Measurements from ENCODE around the gene MRI1.
A peak's percentile ranks its signal among the peaks of the same experiment; 100 is the strongest.

DNA sequence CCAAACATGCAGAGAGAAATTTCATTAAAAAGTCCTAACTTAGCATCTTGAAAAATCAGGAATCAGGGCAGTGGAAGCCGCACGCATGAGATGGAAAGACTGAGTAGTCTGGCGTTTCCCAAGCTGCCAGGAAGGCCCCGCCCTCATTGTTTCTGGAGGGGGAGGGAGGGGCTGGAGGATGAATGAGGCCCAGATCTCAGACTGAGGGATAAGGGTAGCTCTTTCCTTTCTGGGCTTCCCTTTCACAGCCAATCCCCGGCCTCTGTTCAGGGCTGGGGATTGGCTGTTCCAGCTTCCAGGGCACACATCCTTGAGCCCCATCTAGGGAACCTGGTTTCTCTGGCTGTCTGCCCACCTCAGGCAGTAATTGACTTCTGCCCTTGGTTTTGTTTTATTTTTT is 17.2 kb downstream of the MRI1 start:
- peak; percentile 45 to 77 (median 63) for TF ChIP-seq POLR2AphosphoS5 (IDR thresholded peaks at IDR 0.05)
- TF ChIP-seq, protein P1, sequence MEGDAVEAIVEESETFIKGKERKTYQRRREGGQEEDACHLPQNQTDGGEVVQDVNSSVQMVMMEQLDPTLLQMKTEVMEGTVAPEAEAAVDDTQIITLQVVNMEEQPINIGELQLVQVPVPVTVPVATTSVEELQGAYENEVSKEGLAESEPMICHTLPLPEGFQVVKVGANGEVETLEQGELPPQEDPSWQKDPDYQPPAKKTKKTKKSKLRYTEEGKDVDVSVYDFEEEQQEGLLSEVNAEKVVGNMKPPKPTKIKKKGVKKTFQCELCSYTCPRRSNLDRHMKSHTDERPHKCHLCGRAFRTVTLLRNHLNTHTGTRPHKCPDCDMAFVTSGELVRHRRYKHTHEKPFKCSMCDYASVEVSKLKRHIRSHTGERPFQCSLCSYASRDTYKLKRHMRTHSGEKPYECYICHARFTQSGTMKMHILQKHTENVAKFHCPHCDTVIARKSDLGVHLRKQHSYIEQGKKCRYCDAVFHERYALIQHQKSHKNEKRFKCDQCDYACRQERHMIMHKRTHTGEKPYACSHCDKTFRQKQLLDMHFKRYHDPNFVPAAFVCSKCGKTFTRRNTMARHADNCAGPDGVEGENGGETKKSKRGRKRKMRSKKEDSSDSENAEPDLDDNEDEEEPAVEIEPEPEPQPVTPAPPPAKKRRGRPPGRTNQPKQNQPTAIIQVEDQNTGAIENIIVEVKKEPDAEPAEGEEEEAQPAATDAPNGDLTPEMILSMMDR (IDR thresholded peaks at IDR 0.05), result no peak

Measured in transverse colon (tissue), 4 donors.